Left lung (tissue), 10 donors: ENCODE results near the gene BOD1L1. TPM values are rescaled to one million over a fixed set of nuclear protein-coding genes. Genes with fewer than 3 reads are reported as not detected.

ENCODE experiments used
- ATAC-seq: fragments of 200-7000 bp; cut with Tn5 transposase; one replicate; pipeline ENCODE4 v1.9.1; 2020; ENCODE audit warnings: moderate library complexity
- DNase-seq, 4 donors: peaks; one replicate each; pipeline ENCODE4 v3.0.0-alpha.2; 2013 to 2020
- H3K27ac ChIP-seq, 2 donors: fragments of 200-600 bp; sonication (generic) in 1 of 2; one replicate each; pipeline versions ENCODE4 v1.5.0 to v1.8.0; 2020 to 2021
- H3K27me3 ChIP-seq, 2 donors: fragments of 200-600 bp; sonication (generic) in 1 of 2; one replicate each; pipeline versions ENCODE4 v1.5.0 to v1.8.0; 2020 to 2021
- H3K36me3 ChIP-seq, 2 donors: fragments of 200-600 bp; sonication (generic) in 1 of 2; one replicate each; pipeline versions ENCODE4 v1.5.0 to v1.8.0; 2020 to 2021
- H3K4me1 ChIP-seq, 2 donors: fragments of 200-600 bp; one replicate each; pipeline ENCODE4 v1.8.0; 2021
- H3K4me3 ChIP-seq, 2 donors: fragments of 200-600 bp; sonication (generic) in 1 of 2; one replicate each; pipeline versions ENCODE4 v1.5.0 to v1.8.0; 2020 to 2021; ENCODE audit warnings: mild to moderate bottlenecking in 1 of 2
- H3K9me3 ChIP-seq, 2 donors: fragments of 200-600 bp; sonication (generic) in 1 of 2; one replicate each; pipeline versions ENCODE4 v1.5.0 to v1.8.0; 2020 to 2021
- intact Hi-C, 2 donors: fragments of 100-400 bp; cut with DNase I; formaldehyde crosslinking; loops; one replicate each; pipeline versions ENCODE4 v1.11.2 to v1.14.2; 2022
- polyA plus RNA-seq, 6 donors: library from polyadenylated mRNA; unstranded; fragments of 120-200 nt; gene quantifications; one replicate each; pipeline ENCODE4 v1.2.1, GENCODE V29; 2013; ENCODE audit not compliant: insufficient read length in 6 of 6
- total RNA-seq, 2 donors: library from RNA; stranded (reverse); fragmentation: NEBNext Ultra II Directional; extraction: Animal tissue kit (Norgen Biotek cat#: 25700); gene quantifications; one replicate each; pipeline ENCODE4 v1.2.1, GENCODE V29; 2021
- TF ChIP-seq, protein P1 (sequence below), 2 donors: fragments of 200-600 bp; sonication (generic) in 1 of 2; IDR thresholded peaks; one replicate each; pipeline versions ENCODE4 v1.5.0 to v1.8.0; 2021; ENCODE audit warnings: antibody characterized with exemption in 2 of 2
- donor health status: DM: no; HTN: yes; CAD: no.
- donor health status: DM: no; HTN: no; CAD: no.

Gene BOD1L1
- total and polyA plus RNA-seq, 8 donors = 25.9 to 78.0 (median 60.5) TPM

DNA sequence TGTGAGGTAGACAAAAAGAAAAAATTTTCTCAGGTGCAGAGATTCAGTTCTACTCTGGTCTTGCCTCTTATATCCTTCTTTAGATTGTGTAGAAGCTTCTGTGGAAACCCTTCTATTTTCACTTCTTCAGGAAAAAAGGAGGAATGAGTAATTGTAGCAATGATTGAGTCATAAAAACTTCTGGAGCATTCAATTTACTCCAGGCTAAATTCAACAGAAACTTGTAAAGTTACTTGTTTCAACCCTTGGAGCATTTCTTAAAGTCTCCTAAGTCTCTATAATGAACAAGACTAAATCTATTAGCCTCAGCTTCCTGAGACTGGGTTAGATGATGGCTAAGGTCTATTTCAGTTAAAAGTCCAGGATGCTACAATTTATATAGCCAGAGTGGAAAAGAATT lies 29.9 kb downstream of the BOD1L1 start:
- ATAC-seq (no peak), DNase-seq (no peak)
- Histone ChIP-seq H3K27me3 (no peaks in the 10 kb centered on the region), H3K4me1 (peaks cover 0 to 10% of the 10 kb centered on the region in 2 donors), H3K27ac (no peak overlapping the region), H3K9me3 (no peaks in the 10 kb centered on the region), H3K4me3 (no peak overlapping the region), H3K36me3 (peaks cover 0 to 92% of the 10 kb centered on the region in 2 donors)
- intact Hi-C loops = no loop called here
- TF ChIP-seq, protein P1, sequence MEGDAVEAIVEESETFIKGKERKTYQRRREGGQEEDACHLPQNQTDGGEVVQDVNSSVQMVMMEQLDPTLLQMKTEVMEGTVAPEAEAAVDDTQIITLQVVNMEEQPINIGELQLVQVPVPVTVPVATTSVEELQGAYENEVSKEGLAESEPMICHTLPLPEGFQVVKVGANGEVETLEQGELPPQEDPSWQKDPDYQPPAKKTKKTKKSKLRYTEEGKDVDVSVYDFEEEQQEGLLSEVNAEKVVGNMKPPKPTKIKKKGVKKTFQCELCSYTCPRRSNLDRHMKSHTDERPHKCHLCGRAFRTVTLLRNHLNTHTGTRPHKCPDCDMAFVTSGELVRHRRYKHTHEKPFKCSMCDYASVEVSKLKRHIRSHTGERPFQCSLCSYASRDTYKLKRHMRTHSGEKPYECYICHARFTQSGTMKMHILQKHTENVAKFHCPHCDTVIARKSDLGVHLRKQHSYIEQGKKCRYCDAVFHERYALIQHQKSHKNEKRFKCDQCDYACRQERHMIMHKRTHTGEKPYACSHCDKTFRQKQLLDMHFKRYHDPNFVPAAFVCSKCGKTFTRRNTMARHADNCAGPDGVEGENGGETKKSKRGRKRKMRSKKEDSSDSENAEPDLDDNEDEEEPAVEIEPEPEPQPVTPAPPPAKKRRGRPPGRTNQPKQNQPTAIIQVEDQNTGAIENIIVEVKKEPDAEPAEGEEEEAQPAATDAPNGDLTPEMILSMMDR (IDR thresholded peaks at IDR 0.05) = no peak

DNA sequence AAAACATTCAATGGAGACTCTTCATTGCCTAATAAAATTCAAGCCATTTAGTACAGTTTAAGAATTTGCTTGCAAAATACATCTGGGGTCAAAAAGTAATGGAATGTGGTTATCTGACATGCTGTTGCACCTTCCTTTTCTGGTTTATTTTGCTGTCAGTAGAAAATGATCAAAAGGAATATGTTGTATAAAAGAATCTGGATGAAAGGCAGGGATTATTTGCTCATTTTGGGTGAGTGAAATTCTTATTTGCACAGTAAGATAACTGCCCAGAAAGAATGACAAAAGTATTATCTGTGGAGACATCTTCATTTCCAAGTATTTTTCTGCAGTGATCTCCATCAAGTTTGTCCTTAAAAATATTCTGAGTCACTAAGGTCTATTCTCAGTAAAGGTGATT lies 30.4 kb downstream of the BOD1L1 start:
- Histone ChIP-seq H3K27ac (no peak overlapping the region), H3K9me3 (no peaks in the 10 kb centered on the region), H3K27me3 (no peaks in the 10 kb centered on the region), H3K36me3 (peaks cover 0 to 92% of the 10 kb centered on the region in 2 donors), H3K4me1 (peaks cover 0 to 10% of the 10 kb centered on the region in 2 donors), H3K4me3 (no peak overlapping the region)
- no peak for DNase-seq
- intact Hi-C loops = no loop called here
- no peak for ATAC-seq
- TF ChIP-seq, protein P1 (IDR thresholded peaks at IDR 0.05) = no peak

DNA sequence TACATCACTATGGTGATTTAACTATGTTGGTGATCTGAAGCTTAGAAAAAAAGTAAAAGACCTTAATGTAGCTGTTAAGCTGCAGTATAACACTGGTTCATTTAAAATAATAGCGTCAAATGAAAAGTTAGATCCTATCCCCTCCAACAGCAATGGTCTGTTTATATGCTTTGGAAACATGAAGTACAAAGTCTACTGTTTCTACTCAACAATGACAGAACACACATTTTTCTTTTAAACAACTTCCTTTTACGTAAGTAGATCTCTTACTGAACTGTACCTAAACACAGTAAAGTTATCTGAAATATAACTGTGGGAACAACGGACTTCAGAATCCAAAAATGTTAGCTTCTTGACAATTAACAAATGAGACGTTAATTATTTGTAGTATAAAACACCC lies 35.3 kb downstream of the BOD1L1 start:
- H3K27me3 ChIP-seq = no peaks in the 10 kb centered on the region
- H3K27ac ChIP-seq = no peak overlapping the region
- H3K4me1 ChIP-seq = no peaks in the 10 kb centered on the region
- no peaks in the 10 kb centered on the region for H3K9me3 ChIP-seq
- ATAC-seq (no peak), DNase-seq (no peak)
- TF ChIP-seq, protein P1 (IDR thresholded peaks at IDR 0.05) = no peak
- H3K4me3 ChIP-seq = no peak overlapping the region
- peaks cover 0 to 100% of the 10 kb centered on the region in 2 donors for H3K36me3 ChIP-seq
- intact Hi-C loops = no loop called here

DNA sequence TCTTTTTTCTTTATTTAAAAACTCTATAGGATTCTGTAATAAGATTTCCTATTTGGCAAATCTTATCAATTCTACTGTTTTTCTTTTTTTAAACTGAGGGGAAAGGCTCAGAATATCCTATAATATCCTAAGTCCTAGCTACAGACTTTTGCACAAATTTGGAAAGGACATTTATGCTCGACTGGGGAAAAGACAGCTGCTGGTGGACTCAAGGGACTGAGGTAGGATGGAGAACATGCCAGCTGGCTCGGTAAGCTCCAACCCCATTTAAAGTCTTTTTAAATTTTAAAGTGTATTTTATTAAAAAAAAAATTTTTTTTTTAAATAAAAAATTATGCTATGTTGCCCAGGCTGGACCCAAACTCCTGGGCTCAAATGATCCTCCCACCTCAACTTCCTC lies 36.8 kb downstream of the BOD1L1 start:
- H3K27me3 ChIP-seq = no peaks in the 10 kb centered on the region
- H3K4me3 ChIP-seq = no peak overlapping the region
- no peaks in the 10 kb centered on the region for H3K9me3 ChIP-seq
- DNase-seq = no peak
- intact Hi-C loops = no loop called here
- no peak overlapping the region for H3K27ac ChIP-seq
- H3K36me3 ChIP-seq = peaks cover 0 to 100% of the 10 kb centered on the region in 2 donors
- TF ChIP-seq, protein P1 (IDR thresholded peaks at IDR 0.05) = no peak
- ATAC-seq = no peak
- no peaks in the 10 kb centered on the region for H3K4me1 ChIP-seq

DNA sequence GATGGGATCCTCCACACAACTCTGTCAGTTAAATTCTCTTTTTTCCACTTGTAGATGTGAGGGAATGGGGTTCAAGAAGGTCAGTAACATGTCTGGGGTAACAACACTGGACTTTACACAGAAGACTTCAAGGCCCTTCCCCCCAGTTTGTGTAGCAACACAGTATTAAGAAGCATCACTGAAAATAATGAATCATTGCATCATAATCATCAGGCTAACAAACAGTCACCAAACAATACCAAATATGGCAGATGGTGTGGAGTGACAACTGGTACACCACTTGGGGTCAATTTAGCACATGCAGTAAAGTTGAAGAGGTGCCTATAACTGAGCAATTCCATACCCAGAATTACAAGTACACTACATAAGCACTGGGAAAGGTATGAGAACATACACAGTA lies 38.6 kb downstream of the BOD1L1 start:
- Histone ChIP-seq H3K36me3 (peaks cover 0 to 95% of the 10 kb centered on the region in 2 donors), H3K27ac (no peak overlapping the region), H3K9me3 (no peaks in the 10 kb centered on the region), H3K4me1 (no peaks in the 10 kb centered on the region), H3K4me3 (no peak overlapping the region), H3K27me3 (no peaks in the 10 kb centered on the region)
- TF ChIP-seq, protein P1 (IDR thresholded peaks at IDR 0.05) = no peak
- DNase-seq (no peak), ATAC-seq (no peak)
- intact Hi-C loops = no loop called here
